ENCODE data around the gene EXOC3L4. TPM values are rescaled to one million over a fixed set of nuclear protein-coding genes. Genes with fewer than 3 reads are reported as not detected.
A peak's percentile ranks its signal among the peaks of the same experiment; 100 is the strongest.

Gene EXOC3L4
- total and polyA plus RNA-seq, 9 of the 15 experiments (the other 6 are each of a cell fraction or from before 2014, with no cell fraction given): 0.10 to 6.7 (median 0.98) TPM; not detected in 1

DNA sequence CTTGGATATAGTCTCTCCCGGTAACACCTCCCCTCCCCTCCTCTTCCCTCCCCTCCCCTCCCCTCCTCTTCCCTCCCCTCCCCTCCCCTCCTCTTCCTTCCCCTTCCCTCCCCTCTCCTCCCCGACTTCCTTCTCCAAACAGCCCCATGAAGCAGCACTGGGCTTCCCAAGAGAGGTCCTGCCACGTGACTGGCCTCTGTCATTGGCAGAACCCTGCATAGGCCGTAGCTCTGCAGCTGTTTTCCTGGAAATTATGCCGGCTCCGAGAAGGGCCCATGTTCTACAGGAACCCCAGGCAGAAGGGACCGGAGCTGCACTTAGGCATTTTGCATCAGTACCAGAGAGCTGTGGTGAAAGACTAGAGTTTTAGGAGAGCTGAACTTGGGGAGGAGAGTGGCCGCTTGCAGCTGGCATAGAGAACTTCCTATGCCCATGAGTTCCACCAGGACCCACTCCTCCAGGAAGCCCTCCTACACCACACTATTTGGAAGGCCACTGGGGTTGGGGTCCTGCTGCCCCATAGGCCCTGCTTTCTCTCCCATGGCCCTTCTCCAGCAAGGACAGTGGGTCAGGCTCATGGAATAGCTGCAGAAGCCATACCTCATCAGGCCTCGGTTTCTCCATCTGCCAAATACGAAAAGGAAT lies 23.6 kb downstream of the EXOC3L4 start (continued):
- TF ChIP-seq ZBTB12 (CRISPR knock-in tag; IDR thresholded peaks at IDR 0.05) (no peak), CEBPG (CRISPR knock-in tag; IDR thresholded peaks at IDR 0.05) (no peak), CEBPG (tag; conservative IDR thresholded peaks at IDR 0.05 in 1 of 2, IDR thresholded peaks at IDR 0.05 in 1 of 2) (no peak), HDAC1 (IDR thresholded peaks at IDR 0.05) (0 out of 4 replicates have a peak, but pooled peaks of 1 of the 2 experiments have one; percentile 37), POLR2G (IDR thresholded peaks at IDR 0.05; ENCODE audit: low read depth, low read length) (no peak), MYNN (IDR thresholded peaks at IDR 0.05) (no peak), MYNN (CRISPR knock-in tag; IDR thresholded peaks at IDR 0.05) (no peak), NELFE (IDR thresholded peaks at IDR 0.05; ENCODE audit: insufficient read depth, insufficient read length) (no peak), SFPQ (IDR thresholded peaks at IDR 0.05; ENCODE audit: low read depth, low read length) (no peak), SETDB1 (IDR thresholded peaks at IDR 0.05; ENCODE audit: low read length) (no peak), JUN (IDR thresholded peaks at IDR 0.05; ENCODE audit: borderline replicate concordance, low read depth, low read length) (no peak), JUN (CRISPR knock-in tag; IDR thresholded peaks at IDR 0.05; ENCODE audit: borderline replicate concordance) (no peak), XRCC5 (IDR thresholded peaks at IDR 0.05; ENCODE audit: low read depth, low read length) (no peak), ZNF174 (CRISPR knock-in tag; IDR thresholded peaks at IDR 0.05) (no peak), KLF16 (IDR thresholded peaks at IDR 0.05) (no peak), TBP (optimal IDR thresholded peaks at IDR 0.05; ENCODE audit: low read depth, low read length) (no peak), RAD51 (IDR thresholded peaks at IDR 0.05; ENCODE audit: borderline replicate concordance, low read depth) (peak; percentile 65), CAMTA2 (CRISPR knock-in tag; conservative IDR thresholded peaks at IDR 0.05) (no peak), PTTG1 (tag; IDR thresholded peaks at IDR 0.05; ENCODE audit: low read depth) (no peak), SRSF7 (optimal IDR thresholded peaks at IDR 0.05; ENCODE audit: low read depth, low read length) (no peak), L3MBTL2 (IDR thresholded peaks at IDR 0.05) (0 out of 2 replicates have a peak, but pooled peaks have one; percentile 38), ATF7 (IDR thresholded peaks at IDR 0.05) (no peak)
- TF ChIP-seq, protein P1, sequence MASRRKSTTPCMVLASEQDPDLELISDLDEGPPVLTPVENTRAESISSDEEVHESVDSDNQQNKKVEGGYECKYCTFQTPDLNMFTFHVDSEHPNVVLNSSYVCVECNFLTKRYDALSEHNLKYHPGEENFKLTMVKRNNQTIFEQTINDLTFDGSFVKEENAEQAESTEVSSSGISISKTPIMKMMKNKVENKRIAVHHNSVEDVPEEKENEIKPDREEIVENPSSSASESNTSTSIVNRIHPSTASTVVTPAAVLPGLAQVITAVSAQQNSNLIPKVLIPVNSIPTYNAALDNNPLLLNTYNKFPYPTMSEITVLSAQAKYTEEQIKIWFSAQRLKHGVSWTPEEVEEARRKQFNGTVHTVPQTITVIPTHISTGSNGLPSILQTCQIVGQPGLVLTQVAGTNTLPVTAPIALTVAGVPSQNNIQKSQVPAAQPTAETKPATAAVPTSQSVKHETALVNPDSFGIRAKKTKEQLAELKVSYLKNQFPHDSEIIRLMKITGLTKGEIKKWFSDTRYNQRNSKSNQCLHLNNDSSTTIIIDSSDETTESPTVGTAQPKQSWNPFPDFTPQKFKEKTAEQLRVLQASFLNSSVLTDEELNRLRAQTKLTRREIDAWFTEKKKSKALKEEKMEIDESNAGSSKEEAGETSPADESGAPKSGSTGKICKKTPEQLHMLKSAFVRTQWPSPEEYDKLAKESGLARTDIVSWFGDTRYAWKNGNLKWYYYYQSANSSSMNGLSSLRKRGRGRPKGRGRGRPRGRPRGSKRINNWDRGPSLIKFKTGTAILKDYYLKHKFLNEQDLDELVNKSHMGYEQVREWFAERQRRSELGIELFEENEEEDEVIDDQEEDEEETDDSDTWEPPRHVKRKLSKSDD (conservative IDR thresholded peaks at IDR 0.05; ENCODE audit: low read length): no peak
- TF ChIP-seq, protein P2, sequence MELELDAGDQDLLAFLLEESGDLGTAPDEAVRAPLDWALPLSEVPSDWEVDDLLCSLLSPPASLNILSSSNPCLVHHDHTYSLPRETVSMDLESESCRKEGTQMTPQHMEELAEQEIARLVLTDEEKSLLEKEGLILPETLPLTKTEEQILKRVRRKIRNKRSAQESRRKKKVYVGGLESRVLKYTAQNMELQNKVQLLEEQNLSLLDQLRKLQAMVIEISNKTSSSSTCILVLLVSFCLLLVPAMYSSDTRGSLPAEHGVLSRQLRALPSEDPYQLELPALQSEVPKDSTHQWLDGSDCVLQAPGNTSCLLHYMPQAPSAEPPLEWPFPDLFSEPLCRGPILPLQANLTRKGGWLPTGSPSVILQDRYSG (tag; conservative IDR thresholded peaks at IDR 0.05; ENCODE audit: low read depth): peak; percentile 31; the same call in 1 of the 2 replicates
